OCI-LY1 (cell line): ENCODE measurements around the gene DLG1.

Experiments used
- H2AFZ ChIP-seq: fragments of 200-600 bp; sonication (generic), shearing (Covaris generic); 2 replicates; pipeline ENCODE4 v1.6.0; 2014; ENCODE audit warnings: antibody characterized with exemption, mild to moderate bottlenecking, low read length
- H3F3A ChIP-seq: fragments of 200-600 bp; sonication (generic), shearing (Covaris generic); 2 replicates; pipeline ENCODE4 v1.6.0; 2014; ENCODE audit warnings: mild to moderate bottlenecking, antibody characterized with exemption, low read length, moderate library complexity; ENCODE audit not compliant: insufficient read depth
- H3K27ac ChIP-seq: fragments of 200-600 bp; sonication (generic); 2 replicates; pipeline ENCODE4 v1.5.1; 2014; ENCODE audit warnings: low read length, mixed run types, mild to moderate bottlenecking, low read depth; ENCODE audit not compliant: poor library complexity, severe bottlenecking
- H3K27me3 ChIP-seq: fragments of 200-600 bp; sonication (generic); 2 replicates; pipeline ENCODE4 v1.6.0; 2014; ENCODE audit warnings: antibody characterized with exemption, mild to moderate bottlenecking, low read length, moderate library complexity; ENCODE audit not compliant: insufficient read depth
- H3K36me3 ChIP-seq: fragments of 200-600 bp; sonication (generic); 2 replicates; pipeline ENCODE4 v1.6.1; 2014; ENCODE audit warnings: mild to moderate bottlenecking, antibody characterized with exemption, low read length, moderate library complexity, mixed read lengths; ENCODE audit not compliant: insufficient read depth
- H3K4me1 ChIP-seq: fragments of 200-600 bp; sonication (generic); 2 replicates; pipeline ENCODE4 v1.5.1; 2014; ENCODE audit warnings: mild to moderate bottlenecking, low read length, moderate library complexity; ENCODE audit not compliant: insufficient read depth, severe bottlenecking
- H3K4me2 ChIP-seq: fragments of 200-600 bp; sonication (generic), shearing (Covaris generic); 2 replicates; pipeline ENCODE4 v1.6.1; 2014; ENCODE audit warnings: low read length
- H3K4me3 ChIP-seq: fragments of 200-600 bp; sonication (generic); 2 replicates; pipeline ENCODE4 v1.5.1; 2014; ENCODE audit warnings: low read length, low read depth, mild to moderate bottlenecking, mixed read lengths; ENCODE audit not compliant: poor library complexity, severe bottlenecking
- H3K79me2 ChIP-seq: fragments of 200-600 bp; shearing (Covaris generic); 2 replicates; pipeline ENCODE4 v1.6.1; 2016; ENCODE audit warnings: mixed run types, low read length, mixed read lengths; ENCODE audit not compliant: insufficient read depth
- H3K9ac ChIP-seq: fragments of 200-600 bp; sonication (generic), shearing (Covaris generic); 2 replicates; pipeline ENCODE4 v1.6.1; 2014; ENCODE audit warnings: mild to moderate bottlenecking, low read length, mixed read lengths
- H3K9me2 ChIP-seq: fragments of 200-600 bp; sonication (generic), shearing (Covaris generic); 2 replicates; pipeline ENCODE4 v1.6.1; 2014; ENCODE audit warnings: low read depth, mild to moderate bottlenecking, low read length, mixed read lengths
- H3K9me3 ChIP-seq: fragments of 200-600 bp; shearing (Covaris generic); 2 replicates; pipeline ENCODE4 v1.6.1; 2014; ENCODE audit warnings: low read length, mixed read lengths
- H4K20me1 ChIP-seq: fragments of 200-600 bp; sonication (generic), shearing (Covaris generic); 2 replicates; pipeline ENCODE4 v1.6.0; 2016; ENCODE audit warnings: mild to moderate bottlenecking, low read length; ENCODE audit not compliant: insufficient read depth
- CTCF ChIP-seq: fragments of 200-600 bp; sonication (generic), shearing (Covaris generic); IDR thresholded peaks from 2 replicates; pipeline ENCODE4 v1.5.1; 2017; ENCODE audit warnings: mild to moderate bottlenecking, antibody characterized with exemption, low read length, moderate library complexity, mixed read lengths
- EZH2 ChIP-seq: fragments of 200-600 bp; sonication (generic), shearing (Covaris generic); IDR thresholded peaks from 2 replicates; pipeline ENCODE4 v1.8.0; 2017; ENCODE audit warnings: borderline replicate concordance, mixed run types, mild to moderate bottlenecking, antibody characterized with exemption, low read length, moderate library complexity, mixed read lengths

DLG1 gene

DNA sequence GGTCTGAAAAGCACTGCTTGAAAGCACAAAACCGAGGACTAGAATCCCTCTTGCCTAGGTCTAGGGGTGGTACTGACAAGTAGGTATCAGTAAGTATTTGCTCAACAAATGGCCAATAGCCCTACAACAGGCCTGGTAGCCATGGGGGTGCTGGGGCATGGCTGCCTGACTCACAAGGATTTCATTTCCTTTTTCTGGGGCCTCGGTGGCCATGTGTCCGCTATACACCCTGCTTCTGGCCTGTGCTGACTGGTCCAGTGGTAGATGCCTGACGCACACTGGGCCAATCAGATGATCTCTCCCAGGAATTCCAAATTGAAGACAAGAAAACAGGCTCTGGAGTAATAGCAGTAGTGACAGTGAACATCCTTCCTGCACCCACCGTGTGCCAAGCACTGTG, 298.2 kb downstream of the DLG1 start:
- no peak overlapping the region for H3K4me2 ChIP-seq
- no peak overlapping the region for H3K9ac ChIP-seq
- H3K79me2 ChIP-seq: no peaks in the 10 kb centered on the region
- no peaks in the 10 kb centered on the region for H3K9me2 ChIP-seq
- no peaks in the 10 kb centered on the region for H3K9me3 ChIP-seq
- no peaks in the 10 kb centered on the region for H4K20me1 ChIP-seq
- no peaks in the 10 kb centered on the region; the same call in 1 of the 2 replicates for H3K36me3 ChIP-seq
- peaks cover 25% of the 10 kb centered on the region for H3K4me1 ChIP-seq
- TF ChIP-seq CTCF (no peak), EZH2 (no peak)
- H3K27ac ChIP-seq: no peak overlapping the region
- H3F3A ChIP-seq: no peaks in the 10 kb centered on the region
- no peak overlapping the region for H3K4me3 ChIP-seq
- no peaks in the 10 kb centered on the region for H3K27me3 ChIP-seq
- H2AFZ ChIP-seq: no peak overlapping the region

DNA sequence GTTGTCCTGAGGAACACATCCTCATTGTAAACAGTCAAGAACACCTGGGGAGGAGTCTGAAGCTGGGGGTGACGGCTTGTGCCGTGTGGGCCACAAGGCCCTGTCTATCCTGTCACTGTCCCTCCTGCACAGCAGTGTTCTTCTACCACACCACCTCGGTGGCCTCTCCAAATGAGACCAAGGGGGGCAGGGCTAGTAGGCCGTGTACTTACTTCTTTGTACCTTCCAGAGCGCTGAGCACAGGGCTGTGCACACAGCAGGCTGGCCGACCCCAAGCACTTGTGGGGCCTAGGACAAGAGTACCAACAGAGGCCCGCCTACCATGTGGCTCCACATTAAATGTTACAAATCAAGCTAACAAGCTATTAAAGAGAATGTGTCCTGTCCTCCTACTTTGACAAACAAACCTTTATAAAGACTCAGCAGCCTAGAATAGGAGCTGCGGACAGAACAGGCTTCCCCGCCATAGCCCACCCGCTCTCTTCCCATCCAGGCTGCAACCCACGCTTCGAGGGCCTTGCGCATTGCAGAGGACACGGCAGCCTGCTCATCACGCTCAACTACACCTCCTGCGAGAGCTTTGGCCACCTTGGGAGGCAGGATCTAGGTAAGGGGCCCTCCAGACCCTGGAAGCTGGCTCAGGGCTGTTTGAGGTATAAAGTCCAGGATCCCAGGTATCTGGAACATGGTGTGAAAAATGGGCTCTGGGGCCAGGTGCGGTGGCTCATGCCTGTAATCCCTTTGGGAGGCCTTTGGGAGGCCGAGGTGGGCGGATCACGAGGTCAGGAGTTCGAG, 299.2 kb downstream of the DLG1 start:
- peaks cover 21% of the 10 kb centered on the region for H3K4me1 ChIP-seq
- H3K9ac ChIP-seq: no peak overlapping the region
- no peak overlapping the region for H3K4me3 ChIP-seq
- no peak overlapping the region for H3K27ac ChIP-seq
- no peaks in the 10 kb centered on the region for H3K9me2 ChIP-seq
- H3K79me2 ChIP-seq: no peaks in the 10 kb centered on the region
- H3K36me3 ChIP-seq: no peaks in the 10 kb centered on the region; the same call in 1 of the 2 replicates
- H3K9me3 ChIP-seq: no peaks in the 10 kb centered on the region
- no peak for TF ChIP-seq CTCF
- no peak overlapping the region for H2AFZ ChIP-seq
- no peak overlapping the region for H3K4me2 ChIP-seq
- no peaks in the 10 kb centered on the region for H4K20me1 ChIP-seq
- no peaks in the 10 kb centered on the region for H3F3A ChIP-seq
- H3K27me3 ChIP-seq: no peaks in the 10 kb centered on the region

DNA sequence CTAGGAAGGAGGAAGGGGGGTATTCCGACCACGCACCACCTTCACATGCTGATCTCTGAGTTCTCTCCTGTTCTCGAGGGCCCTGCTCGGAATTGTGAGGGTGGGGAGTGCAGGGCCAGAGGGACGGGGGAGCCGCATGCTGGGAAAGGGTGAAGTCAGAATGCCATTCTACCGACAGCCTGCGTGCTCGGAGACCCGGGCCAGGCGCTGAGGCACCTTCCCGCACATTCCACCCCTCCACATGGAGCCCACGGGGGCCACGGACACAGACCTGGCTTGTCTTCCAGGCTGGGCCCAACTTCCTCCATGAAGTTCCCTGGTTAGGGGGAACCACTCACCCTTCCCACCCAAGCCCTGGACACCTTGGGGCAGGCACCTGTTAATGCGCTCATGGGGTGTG, 301.1 kb downstream of the DLG1 start:
- Histone ChIP-seq H3K9me3 (no peaks in the 10 kb centered on the region), H3K79me2 (no peaks in the 10 kb centered on the region), H3K27ac (no peak overlapping the region), H4K20me1 (no peaks in the 10 kb centered on the region), H2AFZ (no peak overlapping the region), H3K4me1 (peaks cover 10% of the 10 kb centered on the region), H3K4me3 (no peak overlapping the region), H3K27me3 (no peaks in the 10 kb centered on the region), H3K9ac (no peak overlapping the region), H3K4me2 (no peak overlapping the region), H3K36me3 (no peaks in the 10 kb centered on the region; the same call in 1 of the 2 replicates), H3K9me2 (no peaks in the 10 kb centered on the region), H3F3A (no peaks in the 10 kb centered on the region)
- no peak for TF ChIP-seq CTCF
- no peak for TF ChIP-seq EZH2
